ENCODE measurements around the gene UBE2G2.

The UBE2G2 gene

GRCh38 chr21:44801468-44802395, at the start of gene UBE2G2:
Gene UBE2G2 (minus strand): TSS chr21:44801820. CDS start chr21:44801748, 72 bp downstream.
- peak; percentile 68 for DNase-seq (ENCODE audit: low read depth, low spot score)

- DNase-seq (ENCODE audit: low read depth, low spot score), result no peak
These were observed 49.5 kb upstream of the UBE2G2 start for GRCh38 chr21:44850905-44851657.

- DNase-seq (ENCODE audit: low read depth, low spot score), result no peak
These were observed 48.7 kb upstream of the UBE2G2 start for GRCh38 chr21:44850208-44850800.

GRCh38 chr21:44849616-44850130, 48.1 kb upstream of the UBE2G2 start:
- DNase-seq (ENCODE audit: low read depth, low spot score), result no peak

GRCh38 chr21:44848821-44849521, 47.4 kb upstream of the UBE2G2 start:
- no peak for DNase-seq (ENCODE audit: low read depth, low spot score)

GRCh38 chr21:44847261-44848056, 45.8 kb upstream of the UBE2G2 start:
- DNase-seq (ENCODE audit: low read depth, low spot score), result no peak

- DNase-seq (ENCODE audit: low read depth, low spot score), result no peak
These were observed 45.1 kb upstream of the UBE2G2 start for GRCh38 chr21:44846485-44847260.

- no peak for DNase-seq (ENCODE audit: low read depth, low spot score)
These were observed 44.5 kb upstream of the UBE2G2 start for GRCh38 chr21:44846224-44846484.

- DNase-seq (ENCODE audit: low read depth, low spot score), result no peak
These were observed 44.0 kb upstream of the UBE2G2 start for GRCh38 chr21:44845418-44846223.

GRCh38 chr21:44844256-44844655, 42.6 kb upstream of the UBE2G2 start:
- DNase-seq (ENCODE audit: low read depth, low spot score), result no peak

- no peak for DNase-seq (ENCODE audit: low read depth, low spot score)
These were observed 41.3 kb upstream of the UBE2G2 start for GRCh38 chr21:44842721-44843445.

GRCh38 chr21:44842087-44842486, 40.5 kb upstream of the UBE2G2 start:
- DNase-seq (ENCODE audit: low read depth, low spot score), result no peak

GRCh38 chr21:44840771-44841170, 39.2 kb upstream of the UBE2G2 start:
- no peak for DNase-seq (ENCODE audit: low read depth, low spot score)

GRCh38 chr21:44838951-44839350, 37.3 kb upstream of the UBE2G2 start:
- no peak for DNase-seq (ENCODE audit: low read depth, low spot score)

GRCh38 chr21:44838039-44838895, 36.6 kb upstream of the UBE2G2 start:
- no peak for DNase-seq (ENCODE audit: low read depth, low spot score)

- DNase-seq (ENCODE audit: low read depth, low spot score), result no peak
These were observed 35.9 kb upstream of the UBE2G2 start for GRCh38 chr21:44837537-44837936.

- DNase-seq (ENCODE audit: low read depth, low spot score), result no peak
These were observed 35.2 kb upstream of the UBE2G2 start for GRCh38 chr21:44836666-44837471.
